ENCODE measurements around the gene FAM184A.

- TF ChIP-seq CTCF (IDR thresholded peaks at IDR 0.05) (no peak), EP300 (IDR thresholded peaks at IDR 0.05) (no peak)
Observed at GRCh38 chr6:119071576-119071975, 6.9 kb downstream of the FAM184A start.
